SK-N-SH treated with all-trans-retinoic acid at 6 μM for 48 hours (cell line): Measurements from ENCODE around the gene C10orf62.
"Not testable (repeated sequence)": the region's sequence is repeated elsewhere in the genome, so short reads cannot be mapped to it uniquely, and the experiment has no call there.

Source experiments
- ATAC-seq: fragments of 200-7000 bp; cut with Tn5 transposase; 3 replicates; pipeline ENCODE4 v1.9.1; 2020; ENCODE audit warnings: mild to moderate bottlenecking, moderate library complexity
- BACH2 ChIP-seq: fragments of 250-450 bp; sonication (Bioruptor Pico); IDR thresholded peaks from 2 replicates; pipeline ENCODE4 v1.9.0; 2021; ENCODE audit warnings: mild to moderate bottlenecking, borderline replicate concordance
- CSDC2 ChIP-seq: fragments of 250-450 bp; sonication (Bioruptor Pico); IDR thresholded peaks from 2 replicates; pipeline ENCODE4 v1.5.0; 2020; ENCODE audit warnings: mild to moderate bottlenecking, moderate library complexity
- ESRRG ChIP-seq: fragments of 250-450 bp; sonication (Bioruptor Pico); IDR thresholded peaks from 2 replicates; pipeline ENCODE4 v1.6.1; 2021; ENCODE audit warnings: mild to moderate bottlenecking
- ISL1 ChIP-seq: fragments of 250-450 bp; sonication (Bioruptor Pico); IDR thresholded peaks from 2 replicates; pipeline ENCODE4 v2.1.2; 2022; ENCODE audit warnings: mild to moderate bottlenecking, moderate library complexity
- OSR1 ChIP-seq: fragments of 250-450 bp; sonication (Bioruptor Pico); IDR thresholded peaks from 2 replicates; pipeline ENCODE4 v1.8.0; 2022; ENCODE audit warnings: moderate library complexity, mild to moderate bottlenecking, inconsistent platforms
- PPARA ChIP-seq: fragments of 250-450 bp; sonication (Bioruptor Pico); IDR thresholded peaks from 2 replicates; pipeline ENCODE4 v1.5.0; 2020; ENCODE audit warnings: mild to moderate bottlenecking, borderline replicate concordance
- RARB ChIP-seq: fragments of 250-450 bp; sonication (Bioruptor Pico); IDR thresholded peaks from 2 replicates; pipeline ENCODE4 v1.8.0; 2021; ENCODE audit warnings: mild to moderate bottlenecking, moderate library complexity
- SNAI2 ChIP-seq: fragments of 250-450 bp; sonication (Bioruptor Pico); IDR thresholded peaks from 2 replicates; pipeline ENCODE4 v1.5.0; 2020; ENCODE audit warnings: mild to moderate bottlenecking, moderate library complexity
- TCF4 ChIP-seq: fragments of 250-450 bp; sonication (Bioruptor Pico); IDR thresholded peaks from 2 replicates; pipeline ENCODE4 v1.8.0; 2021; ENCODE audit warnings: mild to moderate bottlenecking, moderate library complexity, borderline replicate concordance
- TOX ChIP-seq: fragments of 250-450 bp; sonication (Bioruptor Pico); IDR thresholded peaks from 2 replicates; pipeline ENCODE4 v1.8.0; 2021; ENCODE audit warnings: mild to moderate bottlenecking, moderate library complexity, borderline replicate concordance
- ZC3H10 ChIP-seq: fragments of 250-450 bp; sonication (Bioruptor Pico); IDR thresholded peaks from 2 replicates; pipeline ENCODE4 v1.5.1; 2021; ENCODE audit warnings: mild to moderate bottlenecking, moderate library complexity
- ZFP3 ChIP-seq: fragments of 250-450 bp; sonication (Bioruptor Pico); IDR thresholded peaks from 2 replicates; pipeline ENCODE4 v1.5.0; 2020; ENCODE audit warnings: mild to moderate bottlenecking, moderate library complexity
- ZFP30 ChIP-seq: fragments of 450-650 bp; formaldehyde crosslinking; IDR thresholded peaks from 2 replicates; pipeline ENCODE4 v1.5.0; 2022; ENCODE audit warnings: mild to moderate bottlenecking, moderate library complexity
- ZNF565 ChIP-seq: fragments of 450-650 bp; formaldehyde crosslinking; conservative IDR thresholded peaks from 2 replicates; pipeline ENCODE4 v1.5.0; 2020; ENCODE audit warnings: low read depth, mild to moderate bottlenecking, moderate library complexity
- ZNF70 ChIP-seq: fragments of 450-650 bp; formaldehyde crosslinking; IDR thresholded peaks from 2 replicates; pipeline ENCODE4 v1.5.0; 2020; ENCODE audit warnings: mild to moderate bottlenecking, moderate library complexity
- ZNF8 ChIP-seq: fragments of 450-650 bp; formaldehyde crosslinking; IDR thresholded peaks from 2 replicates; pipeline ENCODE4 v1.5.0; 2020; ENCODE audit warnings: mild to moderate bottlenecking, moderate library complexity
- TF ChIP-seq, protein P1 (sequence below): fragments of 250-450 bp; sonication (Bioruptor Pico); IDR thresholded peaks from 2 replicates; pipeline ENCODE4 v1.5.0; 2020; ENCODE audit warnings: mild to moderate bottlenecking, moderate library complexity
- TF ChIP-seq, protein P2 (sequence below): fragments of 250-450 bp; sonication (Bioruptor Pico); IDR thresholded peaks from 2 replicates; pipeline ENCODE4 v1.5.1; 2021; ENCODE audit warnings: mild to moderate bottlenecking, moderate library complexity
- TF ChIP-seq, protein P3 (sequence below): fragments of 250-450 bp; sonication (Bioruptor Pico); IDR thresholded peaks from 2 replicates; pipeline ENCODE4 v1.5.1; 2020; ENCODE audit warnings: low read depth, mild to moderate bottlenecking, moderate library complexity
- TF ChIP-seq, protein P4 (sequence below): fragments of 250-450 bp; sonication (Bioruptor Pico); IDR thresholded peaks from 2 replicates; pipeline ENCODE4 v1.8.0; 2021; ENCODE audit warnings: low read depth, mild to moderate bottlenecking, moderate library complexity, borderline replicate concordance
- TF ChIP-seq, protein P5 (sequence below): fragments of 250-450 bp; sonication (Bioruptor Pico); IDR thresholded peaks from 2 replicates; pipeline ENCODE4 v1.8.0; 2020; ENCODE audit warnings: mild to moderate bottlenecking, moderate library complexity, borderline replicate concordance

The C10orf62 gene

DNA sequence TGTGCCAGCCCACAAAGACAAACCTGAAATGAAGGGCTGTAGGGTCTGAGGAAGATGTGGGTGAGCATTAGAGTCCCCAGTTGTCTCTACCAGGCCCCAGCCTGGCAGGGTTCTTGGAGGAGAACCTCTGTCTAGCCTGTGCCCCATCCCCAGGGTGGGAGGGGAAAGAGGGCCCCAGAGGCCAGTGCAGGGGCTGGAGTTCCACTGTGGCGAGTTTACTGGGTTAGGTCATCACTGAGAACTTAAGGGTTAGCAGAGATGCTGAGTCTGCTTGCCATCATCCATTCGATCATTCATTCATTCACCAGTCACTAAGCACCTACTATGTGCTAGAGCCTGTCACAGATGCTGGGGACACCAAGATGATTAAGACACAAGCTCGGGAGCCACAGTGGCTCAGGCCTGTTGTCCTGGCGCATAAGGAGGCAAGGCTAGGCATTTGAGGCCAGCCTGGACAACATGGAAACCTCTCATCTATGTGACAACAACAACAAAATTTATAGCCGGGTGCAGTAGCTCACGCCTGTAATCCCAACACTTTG lies 14.3 kb upstream of the C10orf62 start (continued):
- TF ChIP-seq, protein P1, sequence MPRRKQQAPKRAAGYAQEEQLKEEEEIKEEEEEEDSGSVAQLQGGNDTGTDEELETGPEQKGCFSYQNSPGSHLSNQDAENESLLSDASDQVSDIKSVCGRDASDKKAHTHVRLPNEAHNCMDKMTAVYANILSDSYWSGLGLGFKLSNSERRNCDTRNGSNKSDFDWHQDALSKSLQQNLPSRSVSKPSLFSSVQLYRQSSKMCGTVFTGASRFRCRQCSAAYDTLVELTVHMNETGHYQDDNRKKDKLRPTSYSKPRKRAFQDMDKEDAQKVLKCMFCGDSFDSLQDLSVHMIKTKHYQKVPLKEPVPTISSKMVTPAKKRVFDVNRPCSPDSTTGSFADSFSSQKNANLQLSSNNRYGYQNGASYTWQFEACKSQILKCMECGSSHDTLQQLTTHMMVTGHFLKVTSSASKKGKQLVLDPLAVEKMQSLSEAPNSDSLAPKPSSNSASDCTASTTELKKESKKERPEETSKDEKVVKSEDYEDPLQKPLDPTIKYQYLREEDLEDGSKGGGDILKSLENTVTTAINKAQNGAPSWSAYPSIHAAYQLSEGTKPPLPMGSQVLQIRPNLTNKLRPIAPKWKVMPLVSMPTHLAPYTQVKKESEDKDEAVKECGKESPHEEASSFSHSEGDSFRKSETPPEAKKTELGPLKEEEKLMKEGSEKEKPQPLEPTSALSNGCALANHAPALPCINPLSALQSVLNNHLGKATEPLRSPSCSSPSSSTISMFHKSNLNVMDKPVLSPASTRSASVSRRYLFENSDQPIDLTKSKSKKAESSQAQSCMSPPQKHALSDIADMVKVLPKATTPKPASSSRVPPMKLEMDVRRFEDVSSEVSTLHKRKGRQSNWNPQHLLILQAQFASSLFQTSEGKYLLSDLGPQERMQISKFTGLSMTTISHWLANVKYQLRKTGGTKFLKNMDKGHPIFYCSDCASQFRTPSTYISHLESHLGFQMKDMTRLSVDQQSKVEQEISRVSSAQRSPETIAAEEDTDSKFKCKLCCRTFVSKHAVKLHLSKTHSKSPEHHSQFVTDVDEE (CRISPR knock-in tag) = no peak
- TF ChIP-seq ISL1 (CRISPR knock-in tag) (no peak), ZC3H10 (CRISPR knock-in tag) (no peak), TOX (CRISPR knock-in tag) (no peak)

DNA sequence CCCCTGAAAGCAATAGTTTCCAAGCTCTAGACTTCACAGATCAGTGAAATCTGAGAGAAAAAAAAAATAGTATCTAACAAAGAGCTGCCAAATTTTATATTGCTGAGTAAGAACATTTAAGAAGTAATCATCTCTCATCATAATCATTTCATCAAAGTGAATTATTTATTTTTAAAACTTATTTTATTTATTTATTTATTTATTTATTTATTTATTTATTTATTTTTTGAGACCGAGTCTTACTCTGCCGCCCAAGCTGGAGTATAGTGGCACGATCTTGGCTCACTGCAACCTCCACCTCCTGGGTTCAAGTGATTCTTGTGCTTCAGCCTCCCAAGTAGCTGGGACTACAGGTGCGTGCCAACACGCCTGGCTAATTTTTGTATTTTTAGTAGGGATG lies 13.0 kb upstream of the C10orf62 start:
- not testable (repeated sequence) for ATAC-seq

DNA sequence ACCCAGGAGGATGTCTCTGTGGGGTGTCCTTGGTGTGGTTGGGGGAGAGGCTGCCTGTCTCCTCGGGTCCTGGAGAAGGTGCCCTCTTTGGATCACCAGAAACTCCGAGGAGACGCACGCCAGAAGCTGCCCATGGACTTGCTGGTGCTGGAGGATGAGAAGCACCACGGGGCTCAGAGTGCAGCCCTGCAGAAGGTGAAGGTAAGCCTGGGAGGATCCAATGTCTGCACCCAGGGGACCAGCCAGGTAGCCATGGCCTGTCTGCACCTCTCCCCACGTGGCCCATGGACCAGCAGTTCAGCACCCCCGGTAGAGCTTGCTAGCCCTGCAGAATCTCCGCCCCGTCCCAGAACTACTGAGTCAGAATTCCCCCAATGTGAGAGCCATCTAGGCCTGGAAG lies 11.8 kb upstream of the C10orf62 start:
- no peak for ATAC-seq
- no peak for TF ChIP-seq ZNF8 (CRISPR knock-in tag)
- no peak for TF ChIP-seq OSR1 (CRISPR knock-in tag)
- no peak for TF ChIP-seq ZFP3
- TF ChIP-seq, protein P2, sequence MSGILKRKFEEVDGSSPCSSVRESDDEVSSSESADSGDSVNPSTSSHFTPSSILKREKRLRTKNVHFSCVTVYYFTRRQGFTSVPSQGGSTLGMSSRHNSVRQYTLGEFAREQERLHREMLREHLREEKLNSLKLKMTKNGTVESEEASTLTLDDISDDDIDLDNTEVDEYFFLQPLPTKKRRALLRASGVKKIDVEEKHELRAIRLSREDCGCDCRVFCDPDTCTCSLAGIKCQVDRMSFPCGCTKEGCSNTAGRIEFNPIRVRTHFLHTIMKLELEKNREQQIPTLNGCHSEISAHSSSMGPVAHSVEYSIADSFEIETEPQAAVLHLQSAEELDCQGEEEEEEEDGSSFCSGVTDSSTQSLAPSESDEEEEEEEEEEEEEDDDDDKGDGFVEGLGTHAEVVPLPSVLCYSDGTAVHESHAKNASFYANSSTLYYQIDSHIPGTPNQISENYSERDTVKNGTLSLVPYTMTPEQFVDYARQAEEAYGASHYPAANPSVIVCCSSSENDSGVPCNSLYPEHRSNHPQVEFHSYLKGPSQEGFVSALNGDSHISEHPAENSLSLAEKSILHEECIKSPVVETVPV (CRISPR knock-in tag) = no peak
- no peak for TF ChIP-seq BACH2 (CRISPR knock-in tag)
- no peak for TF ChIP-seq ZNF565 (CRISPR knock-in tag)
- no peak for TF ChIP-seq SNAI2 (CRISPR knock-in tag)
- TF ChIP-seq, protein P1 (CRISPR knock-in tag) = no peak
- TF ChIP-seq, protein P3, sequence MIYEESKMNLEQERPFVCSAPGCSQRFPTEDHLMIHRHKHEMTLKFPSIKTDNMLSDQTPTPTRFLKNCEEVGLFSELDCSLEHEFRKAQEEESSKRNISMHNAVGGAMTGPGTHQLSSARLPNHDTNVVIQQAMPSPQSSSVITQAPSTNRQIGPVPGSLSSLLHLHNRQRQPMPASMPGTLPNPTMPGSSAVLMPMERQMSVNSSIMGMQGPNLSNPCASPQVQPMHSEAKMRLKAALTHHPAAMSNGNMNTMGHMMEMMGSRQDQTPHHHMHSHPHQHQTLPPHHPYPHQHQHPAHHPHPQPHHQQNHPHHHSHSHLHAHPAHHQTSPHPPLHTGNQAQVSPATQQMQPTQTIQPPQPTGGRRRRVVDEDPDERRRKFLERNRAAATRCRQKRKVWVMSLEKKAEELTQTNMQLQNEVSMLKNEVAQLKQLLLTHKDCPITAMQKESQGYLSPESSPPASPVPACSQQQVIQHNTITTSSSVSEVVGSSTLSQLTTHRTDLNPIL (CRISPR knock-in tag) = no peak
- no peak for TF ChIP-seq RARB (CRISPR knock-in tag)
- no peak for TF ChIP-seq CSDC2 (CRISPR knock-in tag)
- TF ChIP-seq ZFP30 = no peak
- no peak for TF ChIP-seq ZNF70 (CRISPR knock-in tag)
- TF ChIP-seq ESRRG (CRISPR knock-in tag) = no peak
- no peak for TF ChIP-seq ZC3H10 (CRISPR knock-in tag)
- TF ChIP-seq, protein P4, sequence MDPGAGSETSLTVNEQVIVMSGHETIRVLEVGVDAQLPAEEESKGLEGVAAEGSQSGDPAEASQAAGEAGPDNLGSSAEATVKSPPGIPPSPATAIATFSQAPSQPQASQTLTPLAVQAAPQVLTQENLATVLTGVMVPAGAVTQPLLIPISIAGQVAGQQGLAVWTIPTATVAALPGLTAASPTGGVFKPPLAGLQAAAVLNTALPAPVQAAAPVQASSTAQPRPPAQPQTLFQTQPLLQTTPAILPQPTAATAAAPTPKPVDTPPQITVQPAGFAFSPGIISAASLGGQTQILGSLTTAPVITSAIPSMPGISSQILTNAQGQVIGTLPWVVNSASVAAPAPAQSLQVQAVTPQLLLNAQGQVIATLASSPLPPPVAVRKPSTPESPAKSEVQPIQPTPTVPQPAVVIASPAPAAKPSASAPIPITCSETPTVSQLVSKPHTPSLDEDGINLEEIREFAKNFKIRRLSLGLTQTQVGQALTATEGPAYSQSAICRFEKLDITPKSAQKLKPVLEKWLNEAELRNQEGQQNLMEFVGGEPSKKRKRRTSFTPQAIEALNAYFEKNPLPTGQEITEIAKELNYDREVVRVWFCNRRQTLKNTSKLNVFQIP = no peak
- no peak for TF ChIP-seq ISL1 (CRISPR knock-in tag)
- TF ChIP-seq TCF4 (CRISPR knock-in tag) = no peak
- no peak for TF ChIP-seq PPARA (CRISPR knock-in tag)
- TF ChIP-seq, protein P5, sequence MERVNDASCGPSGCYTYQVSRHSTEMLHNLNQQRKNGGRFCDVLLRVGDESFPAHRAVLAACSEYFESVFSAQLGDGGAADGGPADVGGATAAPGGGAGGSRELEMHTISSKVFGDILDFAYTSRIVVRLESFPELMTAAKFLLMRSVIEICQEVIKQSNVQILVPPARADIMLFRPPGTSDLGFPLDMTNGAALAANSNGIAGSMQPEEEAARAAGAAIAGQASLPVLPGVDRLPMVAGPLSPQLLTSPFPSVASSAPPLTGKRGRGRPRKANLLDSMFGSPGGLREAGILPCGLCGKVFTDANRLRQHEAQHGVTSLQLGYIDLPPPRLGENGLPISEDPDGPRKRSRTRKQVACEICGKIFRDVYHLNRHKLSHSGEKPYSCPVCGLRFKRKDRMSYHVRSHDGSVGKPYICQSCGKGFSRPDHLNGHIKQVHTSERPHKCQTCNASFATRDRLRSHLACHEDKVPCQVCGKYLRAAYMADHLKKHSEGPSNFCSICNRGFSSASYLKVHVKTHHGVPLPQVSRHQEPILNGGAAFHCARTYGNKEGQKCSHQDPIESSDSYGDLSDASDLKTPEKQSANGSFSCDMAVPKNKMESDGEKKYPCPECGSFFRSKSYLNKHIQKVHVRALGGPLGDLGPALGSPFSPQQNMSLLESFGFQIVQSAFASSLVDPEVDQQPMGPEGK (CRISPR knock-in tag) = no peak
